Right kidney (tissue), 1 donor: ENCODE measurements around the gene ELAPOR2.
"Not testable (repeated sequence)": the region's sequence is repeated elsewhere in the genome, so short reads cannot be mapped to it uniquely, and the experiment has no call there.

ENCODE experiments used
- DNase-seq: peaks from one replicate; pipeline ENCODE4 v3.0.0-alpha.2; 2016

ELAPOR2 gene

DNA sequence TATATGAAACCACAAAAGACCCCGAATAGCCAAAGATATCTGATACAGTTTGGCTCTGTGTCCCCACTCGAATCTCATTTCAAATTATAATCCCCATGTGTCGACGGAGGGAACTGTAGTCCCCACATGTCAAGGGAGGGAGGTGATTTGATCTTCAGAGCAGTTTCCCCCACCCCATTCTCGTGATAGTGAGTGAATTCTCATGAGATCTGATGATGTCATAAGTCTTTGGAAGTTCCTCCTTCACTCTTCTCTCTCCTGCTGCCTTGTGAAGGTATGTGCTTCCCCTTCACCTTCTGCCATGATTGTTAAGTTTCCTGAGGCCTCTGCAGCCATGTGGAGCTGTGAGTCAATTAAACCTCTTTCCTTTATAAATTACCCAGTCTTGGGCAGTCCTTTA lies 13.0 kb downstream of the ELAPOR2 start:
- DNase-seq, result no peak

DNA sequence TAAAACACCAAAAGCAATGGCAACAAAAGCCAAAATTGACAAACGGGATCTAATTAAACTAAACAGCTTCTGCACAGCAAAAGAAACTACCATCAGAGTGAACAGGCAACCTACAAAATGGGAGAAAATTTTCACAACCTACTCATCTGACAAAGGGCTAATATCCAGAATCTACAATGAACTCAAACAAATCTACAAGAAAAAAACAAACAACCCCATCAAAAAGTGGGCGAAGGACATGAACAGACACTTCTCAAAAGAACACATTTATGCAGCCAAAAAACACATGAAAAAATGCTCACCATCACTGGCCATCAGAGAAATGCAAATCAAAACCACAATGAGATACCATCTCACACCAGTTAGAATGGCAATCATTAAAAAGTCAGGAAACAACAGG lies 14.7 kb downstream of the ELAPOR2 start:
- DNase-seq, result not testable (repeated sequence)

DNA sequence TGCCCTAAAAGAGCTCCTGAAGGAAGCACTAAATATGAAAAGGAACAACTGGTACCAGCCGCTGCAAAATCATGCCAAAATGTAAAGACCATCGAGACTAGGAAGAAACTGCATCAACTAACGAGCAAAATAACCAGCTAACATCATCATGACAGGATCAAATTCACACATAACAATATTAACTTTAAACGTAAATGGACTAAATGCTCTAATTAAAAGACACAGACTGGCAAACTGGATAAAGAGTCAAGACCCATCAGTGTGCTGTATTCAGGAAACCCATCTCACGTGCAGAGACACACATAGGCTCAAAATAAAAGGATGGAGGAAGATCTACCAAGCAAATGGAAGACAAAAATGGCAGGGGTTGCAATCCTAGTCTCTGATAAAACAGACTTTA lies 17.9 kb downstream of the ELAPOR2 start:
- DNase-seq, result not testable (repeated sequence)

DNA sequence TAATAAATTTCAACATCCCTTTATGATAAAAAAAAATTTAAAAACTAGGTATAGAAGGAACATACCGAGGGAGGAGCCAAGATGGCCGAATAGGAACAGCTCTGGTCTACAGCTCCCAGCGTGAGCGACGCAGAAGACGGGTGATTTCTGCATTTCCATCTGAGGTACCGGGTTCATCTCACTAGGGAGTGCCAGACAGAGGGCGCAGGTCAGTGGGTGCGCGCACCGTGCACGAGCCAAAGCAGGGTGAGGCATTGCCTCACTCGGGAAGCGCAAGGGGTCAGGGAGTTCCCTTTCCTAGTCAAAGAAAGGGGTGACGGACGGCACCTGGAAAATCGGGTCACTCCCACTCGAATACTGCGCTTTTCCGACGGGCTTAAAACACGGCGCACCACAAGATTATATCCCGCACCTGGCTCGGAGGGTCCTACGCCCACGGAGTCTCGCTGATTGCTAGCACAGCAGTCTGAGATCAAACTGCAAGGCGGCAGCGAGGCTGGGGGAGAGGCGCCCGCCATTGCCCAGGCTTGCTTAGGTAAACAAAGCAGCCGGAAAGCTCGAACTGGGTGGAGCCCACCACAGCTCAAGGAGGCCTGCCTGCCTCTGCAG lies 19.7 kb downstream of the ELAPOR2 start:
- not testable (repeated sequence) for DNase-seq

DNA sequence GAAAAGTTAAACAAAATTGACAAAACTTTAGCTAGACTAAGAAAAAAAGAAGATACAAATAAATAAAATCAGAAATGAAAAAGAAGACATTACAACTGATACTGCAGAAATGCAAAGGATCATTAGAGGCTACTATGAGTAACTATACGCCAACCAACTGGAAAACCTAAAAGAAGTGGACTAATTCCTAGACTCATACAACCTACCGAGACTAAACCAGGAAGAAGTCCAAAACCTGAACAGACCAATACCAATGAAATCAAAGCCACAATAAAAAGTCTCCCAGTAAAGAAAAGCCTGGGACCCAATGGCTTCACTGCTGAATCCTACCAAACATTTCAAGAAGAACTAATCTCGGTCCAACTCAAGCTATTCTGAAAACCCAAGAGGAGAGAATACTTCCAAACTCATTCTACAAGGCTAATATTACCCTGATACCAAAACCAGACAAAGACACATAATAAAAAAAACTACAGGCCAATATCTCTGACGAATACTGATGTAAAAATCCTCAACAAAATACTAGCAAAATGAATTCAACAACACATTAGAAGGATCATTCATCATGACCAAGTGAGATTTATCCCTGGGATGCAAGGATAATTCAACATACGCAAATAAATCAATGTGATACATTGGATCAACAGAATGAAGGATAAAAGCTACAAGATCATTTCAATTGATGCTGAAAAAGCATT lies 20.3 kb downstream of the ELAPOR2 start:
- DNase-seq, result peak; percentile 5

DNA sequence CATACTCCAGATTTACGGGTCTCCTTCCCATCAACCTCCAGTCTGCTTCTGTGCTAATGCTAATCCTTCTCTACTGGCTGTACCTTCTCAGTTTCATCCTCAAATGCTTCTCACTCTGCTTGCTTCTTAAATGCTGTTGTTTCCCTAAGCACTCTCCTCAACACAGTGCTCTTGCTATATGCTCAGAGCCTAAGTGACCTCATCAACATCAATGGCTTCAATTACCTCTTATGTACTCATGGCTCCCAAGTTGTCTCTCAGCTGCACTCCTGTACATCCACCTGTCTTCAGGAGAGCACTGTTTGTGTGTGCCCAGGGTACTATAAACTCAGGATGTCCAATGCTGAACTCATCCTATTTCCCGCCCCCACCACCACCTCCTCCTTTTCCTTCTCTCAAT lies 22.5 kb downstream of the ELAPOR2 start:
- no peak for DNase-seq

DNA sequence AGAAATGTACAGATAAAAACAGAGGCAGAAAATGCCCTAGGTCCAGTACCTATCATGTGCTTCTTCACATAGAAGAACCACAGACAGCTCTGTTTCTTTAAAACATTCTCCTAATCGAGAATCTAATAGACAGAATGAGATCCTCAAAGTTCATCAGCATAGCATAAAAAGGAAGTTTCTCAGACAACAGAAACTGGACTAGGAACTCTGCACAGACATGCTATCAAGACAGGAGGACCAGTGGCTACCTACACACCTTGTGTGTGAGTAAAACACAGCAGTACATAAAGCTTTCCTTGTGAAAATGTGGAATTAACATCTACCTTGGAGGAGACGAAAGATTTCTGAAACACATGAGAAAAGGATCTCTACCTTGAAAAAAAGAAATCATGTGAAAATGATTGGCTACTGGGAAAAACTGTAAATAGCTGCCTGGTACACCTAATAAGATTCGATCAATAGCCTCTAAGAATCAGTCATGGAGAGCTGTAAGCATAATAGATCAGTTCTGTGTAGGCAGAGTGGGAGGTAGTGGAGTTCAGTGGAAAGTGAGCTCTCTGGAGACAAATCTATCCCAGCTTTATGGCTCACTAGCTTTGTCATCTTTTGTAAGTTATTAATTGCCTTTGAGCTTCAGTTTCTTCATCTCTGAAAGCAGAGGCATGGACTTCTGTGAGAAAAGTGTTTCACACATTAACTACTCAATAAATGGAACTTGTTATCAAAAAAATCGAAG lies 26.7 kb downstream of the ELAPOR2 start:
- DNase-seq, result no peak

DNA sequence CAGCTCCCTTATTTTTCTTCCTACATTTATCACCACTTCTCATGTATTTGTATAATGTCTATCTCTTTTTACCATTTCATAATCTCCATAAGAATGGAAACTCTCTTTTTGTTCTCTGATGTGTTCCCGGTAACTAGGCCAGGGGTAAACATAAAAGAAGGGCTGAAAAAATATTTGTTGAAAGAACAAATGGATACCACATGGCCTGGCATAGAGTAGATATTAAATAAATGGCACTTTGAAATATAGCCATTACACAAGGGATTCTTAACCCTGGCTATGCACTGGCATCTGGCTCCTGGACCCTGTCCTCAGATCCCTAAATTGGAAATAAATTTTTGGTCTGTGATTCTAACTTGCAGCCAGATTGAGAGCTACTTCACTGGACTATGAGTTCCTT lies 30.4 kb downstream of the ELAPOR2 start:
- no peak for DNase-seq

DNA sequence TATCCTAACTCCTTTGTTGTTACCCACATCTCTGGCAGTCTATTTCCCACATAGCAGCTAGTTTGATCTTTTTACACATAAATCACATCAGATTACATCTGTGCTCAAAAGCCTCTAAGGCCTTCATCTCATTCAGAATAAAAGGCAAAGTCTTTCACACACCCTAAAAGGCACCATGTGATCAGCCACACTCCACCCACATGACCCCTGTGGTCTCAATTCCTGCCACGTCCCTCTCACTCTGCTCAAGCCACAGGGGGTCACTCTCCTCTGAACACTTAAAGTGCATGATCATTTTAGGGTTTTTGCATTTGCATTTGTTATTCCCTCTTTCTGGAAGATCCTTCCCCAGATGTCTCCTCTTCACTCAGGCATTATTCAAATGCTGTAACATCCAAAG lies 30.8 kb downstream of the ELAPOR2 start:
- DNase-seq, result no peak

DNA sequence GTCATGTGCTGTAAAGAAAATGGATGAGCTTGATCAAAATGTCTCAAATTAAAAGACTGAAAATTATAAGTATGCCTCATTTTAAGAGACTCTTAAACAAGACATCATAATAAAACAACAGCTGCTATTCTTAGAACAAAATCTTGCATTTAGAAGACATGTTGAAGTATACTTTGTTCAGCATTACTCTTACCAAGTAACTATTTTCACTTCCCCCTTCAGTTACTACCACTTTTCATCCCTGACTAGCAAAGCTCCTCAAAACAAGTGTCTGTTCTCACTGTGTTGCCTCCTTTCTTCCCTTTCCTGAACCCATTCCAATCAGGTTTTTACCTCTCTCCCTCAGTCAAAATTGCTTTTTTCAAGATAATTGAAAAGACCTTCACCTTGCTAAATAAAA lies 31.6 kb downstream of the ELAPOR2 start:
- no peak for DNase-seq

DNA sequence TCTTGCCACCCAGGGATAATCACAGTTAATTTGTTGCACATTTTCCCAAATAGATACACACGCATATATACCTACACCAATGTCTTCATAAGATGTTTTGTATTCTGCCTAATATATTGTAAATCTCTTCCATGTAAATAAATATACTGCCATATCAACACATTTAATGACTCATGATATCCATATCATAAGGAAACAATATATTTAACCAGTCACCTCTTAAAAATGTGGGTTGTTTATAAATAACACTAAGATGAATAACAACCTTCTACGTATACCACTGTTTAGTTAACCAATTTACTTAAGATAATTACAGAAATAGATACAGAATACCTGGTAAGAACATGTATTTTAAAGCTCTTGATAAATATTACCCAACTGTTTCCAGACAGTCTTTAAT lies 38.2 kb downstream of the ELAPOR2 start:
- DNase-seq, result no peak

DNA sequence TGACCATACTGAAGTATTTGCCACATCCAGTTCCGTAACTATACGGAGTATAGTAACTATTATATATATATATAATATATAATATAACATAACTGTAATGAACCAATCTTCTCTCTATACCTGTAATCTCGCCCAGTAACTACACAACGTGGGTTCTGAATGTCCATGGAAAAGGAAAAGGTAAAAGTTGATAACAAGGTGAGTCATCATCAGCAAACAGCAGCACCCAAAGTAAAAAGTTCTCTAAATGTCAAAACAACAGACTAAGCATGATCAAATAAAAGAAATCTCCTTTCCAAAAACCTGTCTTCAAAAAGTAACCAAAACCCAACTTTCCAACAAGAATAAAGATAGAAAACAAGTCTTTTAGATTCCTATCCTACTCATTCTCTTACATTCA lies 42.8 kb downstream of the ELAPOR2 start:
- DNase-seq, result no peak

DNA sequence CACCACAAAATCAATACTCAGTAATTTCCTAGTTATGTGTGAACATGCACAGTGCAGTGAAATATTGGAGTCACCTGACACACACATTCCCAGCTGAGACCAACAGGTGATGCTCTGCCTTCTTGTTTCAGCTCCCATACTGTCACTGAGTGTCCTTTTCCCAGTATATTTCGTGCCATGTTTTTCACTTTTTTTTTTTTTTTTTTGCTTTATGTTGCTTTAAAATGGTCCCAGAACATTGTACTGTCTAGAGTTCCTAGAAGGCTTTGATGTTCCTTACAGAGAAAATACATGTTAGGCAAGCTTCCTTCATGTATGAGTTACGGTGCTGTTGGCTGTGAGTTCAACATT lies 45.6 kb downstream of the ELAPOR2 start:
- DNase-seq, result no peak

DNA sequence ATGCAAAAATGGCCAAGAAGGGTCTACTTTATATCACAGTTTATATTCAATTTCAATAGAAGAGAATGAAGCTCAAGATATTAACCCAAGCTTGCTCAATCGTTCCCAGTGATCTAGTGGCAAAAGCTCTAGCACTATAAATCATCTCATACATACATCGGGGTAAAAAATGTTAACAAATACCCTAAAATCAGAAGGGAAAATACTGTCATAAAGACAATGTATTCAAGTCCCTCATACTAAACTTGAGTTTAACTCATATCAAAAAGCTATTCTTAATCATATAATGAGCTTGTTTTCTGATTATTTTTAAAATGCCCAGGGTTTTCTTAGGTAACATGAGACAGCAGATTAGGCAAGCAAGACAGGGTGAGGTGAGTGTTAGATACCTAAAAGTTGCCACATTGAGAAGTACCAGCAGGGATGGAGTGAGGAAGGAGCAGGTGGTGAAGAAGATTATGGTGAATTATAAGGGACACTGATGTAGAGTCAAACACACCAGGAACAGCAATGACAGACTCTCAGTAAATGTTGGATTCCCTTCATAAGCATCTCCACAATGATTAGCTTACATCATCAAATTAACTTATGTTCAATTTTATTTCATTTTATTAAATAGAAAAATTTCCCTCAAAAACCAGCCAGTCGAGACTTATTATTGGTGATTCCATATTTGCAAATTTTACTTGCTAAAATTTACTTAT lies 46.2 kb downstream of the ELAPOR2 start:
- no peak for DNase-seq
